Epithelial cell of esophagus (primary cell): ENCODE results near the gene EEF2K.

ENCODE experiments used
- DNase-seq: peaks from one replicate; pipeline ENCODE4 v3.0.0; 2010; ENCODE audit warnings: low read depth
- H3K4me3 ChIP-seq: 2 replicates; pipeline ENCODE4 v1.5.1; 2011; ENCODE audit warnings: mild to moderate bottlenecking, low read length, control low read depth
- CTCF ChIP-seq: IDR thresholded peaks from 2 replicates; pipeline ENCODE4 v1.5.1; 2011; ENCODE audit warnings: low read depth, mild to moderate bottlenecking, low read length, control low read depth, inconsistent platforms; ENCODE audit not compliant: insufficient read depth; ENCODE audit errors: missing control alignments

EEF2K gene

GRCh38 chr16:22302776-22303363 lies 96.8 kb downstream of the EEF2K start:
- no peak overlapping the region for H3K4me3 ChIP-seq
- TF ChIP-seq CTCF = no peak
- DNase-seq = no peak

- H3K4me3 ChIP-seq = no peak overlapping the region
- DNase-seq = no peak
- TF ChIP-seq CTCF = no peak
Observed at GRCh38 chr16:22304411-22304810, 98.3 kb downstream of the EEF2K start.

- H3K4me3 ChIP-seq = no peak overlapping the region
- no peak for TF ChIP-seq CTCF
- no peak for DNase-seq
Observed at GRCh38 chr16:22306788-22307187, 100.7 kb downstream of the EEF2K start.

- no peak for TF ChIP-seq CTCF
- DNase-seq = no peak
- no peak overlapping the region for H3K4me3 ChIP-seq
Observed at GRCh38 chr16:22307838-22308237, 101.8 kb downstream of the EEF2K start.

GRCh38 chr16:22308824-22309520 lies 102.9 kb downstream of the EEF2K start:
- TF ChIP-seq CTCF = no peak
- no peak overlapping the region for H3K4me3 ChIP-seq
- DNase-seq = no peak

- no peak for TF ChIP-seq CTCF
Observed at GRCh38 chr16:22311520-22311919, 105.4 kb downstream of the EEF2K start.

More at GRCh38 chr16:22311520-22311919, 105.4 kb downstream of the EEF2K start:
- no peak for DNase-seq
- no peak overlapping the region for H3K4me3 ChIP-seq
